Measurements from ENCODE around the gene SLC4A4.
A peak's percentile ranks its signal among the peaks of the same experiment; 100 is the strongest.

SLC4A4 gene

GRCh38 chr4:71541541-71541940 is 202.7 kb downstream of the SLC4A4 start:
- DNase-seq (ENCODE audit: low read depth) = no peak

DNA sequence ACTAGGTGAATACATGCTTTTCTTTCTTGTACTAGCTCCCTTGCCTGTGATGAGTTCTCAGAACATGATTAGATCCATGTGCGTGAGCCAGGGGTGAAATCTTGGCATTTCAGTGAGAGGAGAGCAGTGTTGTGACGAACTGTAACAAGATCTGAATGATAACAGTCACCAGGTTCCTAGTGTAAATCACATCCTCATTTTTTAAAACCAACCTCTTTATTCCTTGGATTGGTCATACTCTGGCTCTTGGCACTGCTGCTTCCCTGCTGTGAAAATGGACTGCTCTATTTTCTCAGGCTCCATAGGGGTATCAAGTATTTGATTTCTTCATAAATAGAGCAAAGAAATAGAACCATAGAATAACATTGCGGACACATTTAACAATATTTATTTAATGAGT is 206.3 kb downstream of the SLC4A4 start:
- DNase-seq (ENCODE audit: low read depth) = peak; percentile 5

GRCh38 chr4:71549516-71550160 is 210.8 kb downstream of the SLC4A4 start:
- no peak for DNase-seq (ENCODE audit: low read depth)

- peak; percentile 24 for DNase-seq (ENCODE audit: low read depth)
Measured at GRCh38 chr4:71550220-71551165, 211.7 kb downstream of the SLC4A4 start.

- peak; percentile 43 for DNase-seq (ENCODE audit: low read depth)
Measured at GRCh38 chr4:71553605-71554004, 214.8 kb downstream of the SLC4A4 start.

- no peak for DNase-seq (ENCODE audit: low read depth)
Measured at GRCh38 chr4:71554025-71554424, 215.2 kb downstream of the SLC4A4 start.

DNA sequence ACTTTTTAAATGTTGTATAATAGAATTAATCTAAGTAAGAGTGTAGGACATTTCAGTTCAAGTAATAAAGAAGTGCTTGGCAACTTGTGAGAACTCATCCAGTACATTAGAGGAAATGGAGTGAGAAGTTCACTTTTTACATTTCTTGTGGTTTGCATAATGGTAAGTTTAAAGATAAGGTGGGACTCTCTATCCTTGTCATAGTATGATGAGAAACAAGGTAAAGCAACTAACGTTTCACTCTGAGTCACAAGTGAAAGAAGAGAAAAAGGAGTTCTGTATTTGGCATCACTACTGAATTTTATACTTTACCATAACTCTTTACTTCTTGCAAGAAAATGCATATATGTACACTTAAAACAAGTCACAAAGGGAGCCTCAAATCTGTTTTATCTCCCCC is 219.4 kb downstream of the SLC4A4 start:
- no peak for DNase-seq (ENCODE audit: low read depth)

DNA sequence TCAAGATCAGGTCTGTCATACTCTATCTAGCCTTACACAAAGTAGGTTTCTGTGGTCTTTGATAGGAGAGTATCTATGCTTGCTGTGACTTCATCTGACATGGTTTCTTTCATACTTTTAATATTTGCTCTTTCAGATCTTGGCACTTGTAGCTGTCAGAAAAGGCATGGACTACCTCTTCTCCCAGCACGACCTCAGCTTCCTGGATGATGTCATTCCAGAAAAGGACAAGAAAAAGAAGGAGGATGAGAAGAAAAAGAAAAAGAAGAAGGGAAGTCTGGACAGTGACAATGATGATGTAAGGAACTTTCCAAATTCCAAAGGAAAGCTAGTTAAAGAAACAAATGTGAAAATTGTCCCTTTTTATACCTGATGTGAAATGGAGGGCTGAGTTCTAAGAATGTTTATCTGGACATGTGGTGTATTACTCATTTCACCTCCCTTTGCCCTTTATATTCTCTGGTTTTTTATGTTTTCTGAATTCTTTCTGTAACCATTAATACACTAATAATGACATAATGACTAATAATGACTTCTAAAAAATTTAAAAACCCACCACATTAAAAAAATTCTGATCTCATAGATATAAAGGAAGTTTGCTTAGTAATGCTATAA is 221.2 kb downstream of the SLC4A4 start:
- no peak for DNase-seq (ENCODE audit: low read depth)

DNA sequence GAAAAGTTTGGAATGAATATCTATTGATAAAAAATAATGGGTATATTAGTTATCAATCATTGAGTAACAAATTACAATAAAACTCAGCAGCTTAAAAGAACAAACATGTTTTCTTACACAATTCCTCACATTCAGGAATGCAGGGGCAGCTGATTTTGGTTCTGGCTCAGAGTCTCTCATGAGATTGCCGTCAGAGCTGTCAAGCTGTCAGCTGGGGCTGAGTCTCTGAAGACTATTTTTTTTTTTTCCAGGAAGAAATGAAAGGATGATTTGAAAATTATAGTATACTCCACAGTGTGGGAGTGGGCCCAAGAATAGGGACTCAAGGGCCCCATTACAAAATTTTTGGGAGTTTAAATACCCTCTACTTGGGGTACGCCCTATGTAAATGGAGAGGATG is 226.0 kb downstream of the SLC4A4 start:
- no peak for DNase-seq (ENCODE audit: low read depth)

DNA sequence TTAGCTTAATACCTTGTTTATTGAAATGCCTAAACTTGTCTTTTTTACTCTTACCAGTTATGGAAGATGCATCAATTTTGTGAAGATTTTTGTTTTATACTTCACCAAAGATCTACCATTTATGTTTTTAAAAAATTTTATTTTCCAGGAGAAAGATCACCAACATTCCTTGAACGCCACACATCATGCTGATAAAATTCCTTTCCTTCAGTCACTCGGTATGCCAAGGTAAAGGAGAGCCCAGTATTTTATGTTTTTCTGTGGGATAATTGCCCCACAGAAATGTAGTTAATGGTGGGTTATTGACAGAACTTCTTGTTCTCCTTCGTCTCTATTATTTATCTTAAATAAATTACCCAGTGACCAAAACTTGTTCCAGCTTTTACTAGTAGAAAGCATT is 228.0 kb downstream of the SLC4A4 start:
- DNase-seq (ENCODE audit: low read depth) = no peak

GRCh38 chr4:71568131-71568530 is 229.3 kb downstream of the SLC4A4 start:
- DNase-seq (ENCODE audit: low read depth) = no peak

DNA sequence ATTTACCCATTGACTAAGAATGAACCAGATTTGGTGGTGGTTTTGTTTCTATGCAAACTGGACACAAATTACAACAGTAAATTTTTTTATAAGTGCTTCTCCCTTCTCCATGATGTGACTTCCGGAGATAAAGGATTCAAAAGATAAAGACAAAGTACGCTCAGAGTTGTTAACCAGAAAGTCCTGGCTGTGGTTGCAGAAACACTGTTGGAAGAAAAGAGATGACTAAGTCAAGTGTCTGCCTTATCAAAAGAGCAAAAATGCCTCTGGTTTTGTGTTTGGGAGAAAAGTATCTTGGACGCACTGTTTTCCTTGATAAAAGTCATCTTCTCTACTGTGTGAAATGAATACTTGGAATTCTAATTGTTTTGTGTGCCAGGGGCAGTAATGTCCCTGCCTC is 231.7 kb downstream of the SLC4A4 start:
- DNase-seq (ENCODE audit: low read depth) = no peak

- no peak for DNase-seq (ENCODE audit: low read depth)
Measured at GRCh38 chr4:71571346-71571745, 232.5 kb downstream of the SLC4A4 start.

- no peak for DNase-seq (ENCODE audit: low read depth)
Measured at GRCh38 chr4:71583971-71584370, 245.2 kb downstream of the SLC4A4 start.

GRCh38 chr4:71584585-71584984 is 245.8 kb downstream of the SLC4A4 start:
- no peak for DNase-seq (ENCODE audit: low read depth)

DNA sequence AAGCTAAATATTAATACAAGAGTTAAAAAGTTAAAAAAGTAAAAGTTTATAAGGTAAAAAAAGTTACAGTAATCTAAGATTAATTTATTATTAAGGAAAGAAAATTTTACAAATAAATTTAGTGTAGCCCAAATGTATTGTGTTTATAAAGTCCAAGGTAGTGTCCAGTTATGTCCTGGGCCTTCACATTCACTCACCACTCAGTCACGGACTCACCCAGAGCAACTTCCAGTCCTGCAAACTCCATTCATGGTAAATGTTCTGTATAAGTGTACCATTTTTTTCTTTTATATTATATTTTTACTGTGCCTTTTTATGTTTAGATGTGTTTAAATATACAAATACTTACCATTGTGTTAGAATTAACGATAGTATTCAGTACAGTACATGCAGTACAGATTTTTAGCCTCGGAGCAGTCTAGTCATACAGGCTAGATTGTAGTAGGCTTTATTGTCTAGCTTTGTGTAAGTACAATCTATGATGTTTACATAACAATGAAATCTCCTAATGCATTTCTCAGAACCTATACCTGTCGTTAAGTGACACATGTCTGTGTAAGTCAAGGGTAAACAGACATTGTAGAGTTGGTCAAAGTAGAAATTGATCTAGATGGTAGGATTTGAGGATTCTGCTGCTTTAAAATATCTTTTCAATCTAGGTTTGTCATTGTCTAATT is 247.4 kb downstream of the SLC4A4 start:
- no peak for DNase-seq (ENCODE audit: low read depth)

- no peak for DNase-seq (ENCODE audit: low read depth)
Measured at GRCh38 chr4:71587995-71588394, 249.2 kb downstream of the SLC4A4 start.

DNA sequence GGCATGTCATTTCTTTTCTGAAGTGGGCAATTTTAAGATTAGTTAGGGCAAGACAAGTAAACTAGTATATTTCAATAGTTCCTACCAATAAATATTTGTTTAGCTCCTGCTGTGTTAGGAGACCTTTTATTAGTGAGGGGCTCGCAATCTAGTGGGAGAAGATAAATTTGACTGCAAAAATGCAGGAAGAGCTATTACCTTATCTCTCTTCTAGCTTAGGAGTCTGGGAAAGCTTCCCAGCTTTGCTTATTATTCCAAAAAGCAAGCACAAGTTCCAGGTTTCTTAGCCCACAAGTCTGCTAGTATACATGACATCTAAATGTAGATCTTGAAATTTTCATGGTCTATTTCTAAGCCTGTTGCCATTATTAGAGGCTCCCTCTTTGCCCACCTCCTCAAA is 254.0 kb downstream of the SLC4A4 start:
- no peak for DNase-seq (ENCODE audit: low read depth)

DNA sequence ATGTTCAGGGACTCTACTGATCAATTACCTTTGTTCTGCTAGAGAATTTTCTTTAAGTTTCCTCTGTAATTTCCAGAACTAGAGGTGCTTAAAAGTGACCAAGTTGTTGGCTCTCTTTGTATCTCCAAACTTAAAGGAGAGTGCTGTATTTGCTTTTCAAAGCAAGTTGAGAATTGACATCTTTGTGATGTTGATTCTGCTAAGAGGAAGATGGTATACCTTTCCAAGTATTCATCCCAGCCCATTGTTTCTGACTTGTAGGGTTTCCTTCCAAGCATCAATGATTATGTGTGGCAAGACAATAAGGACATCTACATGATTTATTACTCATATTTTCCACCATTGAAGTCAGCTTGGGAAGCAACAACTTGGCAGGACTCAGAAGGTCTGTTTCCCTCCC is 254.5 kb downstream of the SLC4A4 start:
- DNase-seq (ENCODE audit: low read depth) = no peak

DNA sequence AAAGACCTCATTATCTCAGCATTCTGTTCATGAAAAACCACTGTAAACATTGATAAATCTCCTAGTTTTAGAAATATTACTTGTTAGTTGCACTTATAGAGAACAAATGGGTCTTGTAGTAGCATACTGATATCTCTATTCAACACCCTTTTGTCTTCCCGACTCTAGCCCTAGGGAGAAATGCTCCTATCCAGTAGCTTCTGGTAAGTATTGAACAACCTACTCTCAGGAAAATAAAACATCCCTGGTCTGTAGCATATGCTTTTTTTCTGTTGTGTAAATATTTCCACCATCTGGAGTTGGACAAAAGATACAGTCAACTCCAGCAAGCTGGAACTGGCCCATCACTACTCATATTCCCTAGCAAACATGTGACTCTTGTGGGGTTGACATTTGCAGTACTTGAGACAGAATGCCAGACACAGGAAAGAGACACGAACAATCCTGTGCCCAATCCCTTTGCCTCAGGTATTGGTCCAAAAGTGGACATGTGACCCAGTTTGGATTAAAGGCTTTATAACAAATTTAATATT is 256.8 kb downstream of the SLC4A4 start:
- no peak for DNase-seq (ENCODE audit: low read depth)

GRCh38 chr4:71599578-71599977 is 260.8 kb downstream of the SLC4A4 start:
- DNase-seq (ENCODE audit: low read depth) = no peak

GRCh38 chr4:71602289-71602900 is 263.6 kb downstream of the SLC4A4 start:
- no peak for DNase-seq (ENCODE audit: low read depth)
